Peyer's patch (tissue), 4 donors: ENCODE data around the gene DAP3.

Experiments used
- CTCF ChIP-seq, 6 experiments: fragments of 450-650 bp in 4 of 6; fragments of 200-600 bp in 2 of 6; sonication (generic) in 1 of 6; IDR thresholded peaks; one replicate each; pipeline ENCODE4 v1.5.1; 2017 to 2019; ENCODE audit warnings: antibody characterized with exemption in 6 of 6, mild to moderate bottlenecking in 3 of 6, moderate library complexity in 1 of 6
- POLR2A ChIP-seq, 2 donors: fragments of 450-650 bp; IDR thresholded peaks; one replicate each; pipeline ENCODE4 v1.5.1; 2017; ENCODE audit warnings: antibody characterized with exemption in 2 of 2, mild to moderate bottlenecking in 2 of 2, moderate library complexity in 2 of 2

- TF ChIP-seq POLR2A (IDR thresholded peaks at IDR 0.05) (no peak), CTCF (IDR thresholded peaks at IDR 0.05) (peak; percentile 17 to 67 (median 57))
These were observed 40.4 kb downstream of the DAP3 start for GRCh38 chr1:155729031-155729898.
